ENCODE measurements around the gene DCLK3. TPM values are rescaled to one million over a fixed set of nuclear protein-coding genes. Genes with fewer than 3 reads are reported as not detected.

DCLK3 gene
- total RNA-seq, 1 donor from 2014 or later, result 0.10 TPM

- no peak for DNase-seq (ENCODE audit: extremely low spot score, unreplicated experiment)
- H3K9me3 Mint-ChIP-seq, result peaks cover 5% of the 10 kb centered on the region
- H3K27me3 Mint-ChIP-seq, result peaks cover 10% of the 10 kb centered on the region
- H3K4me1 Mint-ChIP-seq (ENCODE audit: unreplicated experiment), result no peaks in the 10 kb centered on the region
- TF ChIP-seq CTCF (conservative IDR thresholded peaks at IDR 0.05), result no peak
- H3K36me3 Mint-ChIP-seq, result no peaks in the 10 kb centered on the region
- H3K4me3 Mint-ChIP-seq, result no peak overlapping the region
- H3K27ac Mint-ChIP-seq, result no peak overlapping the region
These were observed 69.1 kb downstream of the DCLK3 start for GRCh38 chr3:36695113-36695768.

GRCh38 chr3:36693670-36694069 lies 70.7 kb downstream of the DCLK3 start:
- no peak for TF ChIP-seq CTCF (conservative IDR thresholded peaks at IDR 0.05)
- DNase-seq (ENCODE audit: extremely low spot score, unreplicated experiment), result no peak
- no peak overlapping the region for H3K27ac Mint-ChIP-seq
- H3K36me3 Mint-ChIP-seq, result no peaks in the 10 kb centered on the region
- no peak overlapping the region for H3K4me3 Mint-ChIP-seq
- peaks cover 5% of the 10 kb centered on the region for H3K9me3 Mint-ChIP-seq
- H3K27me3 Mint-ChIP-seq, result peaks cover 3% of the 10 kb centered on the region
- H3K4me1 Mint-ChIP-seq (ENCODE audit: unreplicated experiment), result no peaks in the 10 kb centered on the region

GRCh38 chr3:36689560-36689959 lies 74.8 kb downstream of the DCLK3 start:
- Mint-ChIP-seq H3K4me1 (ENCODE audit: unreplicated experiment) (no peaks in the 10 kb centered on the region), H3K4me3 (no peak overlapping the region), H3K27me3 (no peaks in the 10 kb centered on the region), H3K36me3 (no peaks in the 10 kb centered on the region), H3K27ac (no peak overlapping the region), H3K9me3 (peaks cover 5% of the 10 kb centered on the region)
- no peak for TF ChIP-seq CTCF (conservative IDR thresholded peaks at IDR 0.05)
- DNase-seq (ENCODE audit: extremely low spot score, unreplicated experiment), result no peak

- no peak for DNase-seq (ENCODE audit: extremely low spot score, unreplicated experiment)
- Mint-ChIP-seq H3K9me3 (peaks cover 5% of the 10 kb centered on the region), H3K4me1 (ENCODE audit: unreplicated experiment) (no peaks in the 10 kb centered on the region), H3K27ac (no peak overlapping the region), H3K36me3 (no peaks in the 10 kb centered on the region), H3K27me3 (no peaks in the 10 kb centered on the region), H3K4me3 (no peak overlapping the region)
- TF ChIP-seq CTCF (conservative IDR thresholded peaks at IDR 0.05), result no peak
These were observed 75.5 kb downstream of the DCLK3 start for GRCh38 chr3:36688815-36689214.

- no peaks in the 10 kb centered on the region for H3K36me3 Mint-ChIP-seq
These were observed 77.8 kb downstream of the DCLK3 start for GRCh38 chr3:36686516-36686915.

More at GRCh38 chr3:36686516-36686915, 77.8 kb downstream of the DCLK3 start:
- Mint-ChIP-seq H3K4me3 (no peak overlapping the region), H3K27ac (no peak overlapping the region), H3K27me3 (no peaks in the 10 kb centered on the region), H3K9me3 (peaks cover 1% of the 10 kb centered on the region), H3K4me1 (ENCODE audit: unreplicated experiment) (no peaks in the 10 kb centered on the region)
- TF ChIP-seq CTCF (conservative IDR thresholded peaks at IDR 0.05), result no peak
- no peak for DNase-seq (ENCODE audit: extremely low spot score, unreplicated experiment)

Measured in type B pancreatic cell (in vitro differentiated cells).